Adrenal gland (tissue), 12 donors: Measurements from ENCODE around the gene QSOX2. TPM values are rescaled to one million over a fixed set of nuclear protein-coding genes. Genes with fewer than 3 reads are reported as not detected.

ENCODE experiments used
- DNase-seq, 7 donors: peaks; one replicate each; pipeline ENCODE4 v3.0.0-alpha.2; 2019 to 2020
- H3K27ac ChIP-seq, 5 donors: fragments of 200-600 bp; sonication (generic) in 4 of 5; 1 replicate in 3 of 5; 2 replicates in 2 of 5; pipeline versions ENCODE4 v1.5.1 to v1.8.0; 2016 to 2020; ENCODE audit warnings: mild to moderate bottlenecking in 1 of 5
- H3K27me3 ChIP-seq: fragments of 200-600 bp; 2 replicates; pipeline ENCODE4 v1.8.0; 2021
- H3K36me3 ChIP-seq, 2 donors: fragments of 200-600 bp; replicated peaks in 1 of 2; 1 replicate in 1 of 2; 2 replicates in 1 of 2; pipeline versions ENCODE4 v1.5.1 to v1.8.0; 2018 to 2022
- H3K4me1 ChIP-seq, 2 donors: fragments of 200-600 bp; replicated peaks in 1 of 2; 1 replicate in 1 of 2; 2 replicates in 1 of 2; pipeline versions ENCODE4 v1.5.1 to v1.8.0; 2018 to 2021
- H3K4me3 ChIP-seq, 4 donors: fragments of 200-600 bp; sonication (generic) in 3 of 4; one replicate each; pipeline ENCODE4 v1.5.1; 2016 to 2018
- H3K9me3 ChIP-seq, 3 donors: fragments of 200-600 bp; sonication (generic) in 1 of 3; replicated peaks in 1 of 3; 1 replicate in 2 of 3; 2 replicates in 1 of 3; pipeline versions ENCODE4 v1.5.1 to v1.8.0; 2016 to 2021
- CTCF ChIP-seq, 6 experiments: fragments of 450-650 bp in 4 of 6; fragments of 200-600 bp in 2 of 6; sonication (generic) in 1 of 6; IDR thresholded peaks; 1 replicate in 5 of 6; 2 replicates in 1 of 6; pipeline versions ENCODE4 v1.5.1 to v1.8.0; 2016 to 2021; ENCODE audit warnings: antibody characterized with exemption in 6 of 6, mild to moderate bottlenecking in 2 of 6, moderate library complexity in 1 of 6
- POLR2A ChIP-seq, 2 donors: fragments of 450-650 bp; IDR thresholded peaks; one replicate each; pipeline ENCODE4 v1.6.1; 2017; ENCODE audit warnings: antibody characterized with exemption in 2 of 2, mild to moderate bottlenecking in 2 of 2, moderate library complexity in 1 of 2
- WGBS, 4 donors: extraction: QIAGEN DNeasy Blood & Tissue Kit in 2 of 4; methylation state at CpG; one replicate each; pipeline versions ENCODE4 v1.1.5 to v1.1.7; 2013 to 2017; 5-methylcytosine and 5-hydroxymethylcytosine counted together
- intact Hi-C, 2 donors: fragments of 100-400 bp; cut with DNase I; formaldehyde crosslinking; loops; one replicate each; pipeline versions ENCODE4 v1.14.1 to v1.15.0; 2022 to 2023
- polyA plus RNA-seq, 3 donors: library from polyadenylated mRNA; stranded (reverse); fragments of 200-250 nt in 2 of 3; fragments of 350-450 nt in 1 of 3; fragmentation: Illumina TruSeq in 1 of 3; extraction: RNeasy Lipid Tissue Mini Kit (QIAGEN cat#74804) in 1 of 3; gene quantifications; one replicate each; pipeline ENCODE4 v1.2.3, GENCODE V29; 2013 to 2014
- total RNA-seq, 9 donors: library from RNA; depleted of rRNA in 4 of 9; stranded (reverse); fragments of >200 nt in 4 of 9; fragments of 120-200 nt in 1 of 9; fragmentation: NEBNext Ultra II Directional in 1 of 9; extraction: Animal tissue kit (Norgen Biotek cat#: 25700) in 1 of 9; gene quantifications; one replicate each; pipeline versions ENCODE4 v1.1.0 to v1.2.4, GENCODE V29; 2013 to 2023
- donor health status: healthy with polysubstance abuse.
- donor health status: Bipolar disorder and iron deficiency.
- donor health status: DM: yes; HTN: yes; CAD: no.
- donor health status: DM: no; HTN: no; CAD: no.
- donor health status: DM: no; HTN: no; CAD: no.
- donor health status: DM: yes; HTN: yes; CAD: no.

The QSOX2 gene
- total and polyA plus RNA-seq, 12 donors, result 6.4 to 14.3 (median 9.3) TPM

- WGBS, 4 donors, result 0 to 4% (median 2%) methylated on average over 12 to 45 of the region's 45 CpGs; no CpG with 5 or more reads in 1 of the 4 donors
- peaks cover 0 to 10% of the 10 kb centered on the region in 2 donors for H3K4me1 ChIP-seq
- no peak for TF ChIP-seq CTCF (IDR thresholded peaks at IDR 0.05)
- no peak for TF ChIP-seq POLR2A (IDR thresholded peaks at IDR 0.05)
- no peak overlapping the region for H3K27ac ChIP-seq
- no peaks in the 10 kb centered on the region for H3K9me3 ChIP-seq
- H3K36me3 ChIP-seq, result no peaks in the 10 kb centered on the region
- intact Hi-C loops, result no loop called here
- H3K4me3 ChIP-seq, result no peak overlapping the region
- H3K27me3 ChIP-seq, result peaks cover 87% of the 10 kb centered on the region
- no peak for DNase-seq
Measured at GRCh38 chr9:136193891-136194279, 51.7 kb downstream of the QSOX2 start.

- Histone ChIP-seq H3K27ac (no peak overlapping the region), H3K9me3 (no peaks in the 10 kb centered on the region), H3K4me1 (peaks cover 0 to 6% of the 10 kb centered on the region in 2 donors), H3K36me3 (no peaks in the 10 kb centered on the region), H3K27me3 (peaks cover 81% of the 10 kb centered on the region), H3K4me3 (no peak overlapping the region)
- intact Hi-C loops, result no loop called here
- no peak for TF ChIP-seq CTCF (IDR thresholded peaks at IDR 0.05)
- no peak for TF ChIP-seq POLR2A (IDR thresholded peaks at IDR 0.05)
- no peak for DNase-seq
- 0 to 4% (median 3%) methylated on average over 2 to 95 of the region's 96 CpGs for WGBS, 4 donors
Measured at GRCh38 chr9:136193127-136193890, 52.3 kb downstream of the QSOX2 start.

GRCh38 chr9:136192289-136193126 lies 53.1 kb downstream of the QSOX2 start:
- intact Hi-C loops, result no loop called here
- no peak overlapping the region for H3K4me3 ChIP-seq
- peaks cover 0 to 5% of the 10 kb centered on the region in 2 donors for H3K4me1 ChIP-seq
- DNase-seq, result no peak
- peaks cover 74% of the 10 kb centered on the region for H3K27me3 ChIP-seq
- H3K9me3 ChIP-seq, result no peaks in the 10 kb centered on the region
- no peak overlapping the region for H3K27ac ChIP-seq
- 2 to 3% (median 3%) methylated on average over 22 to 51 of the region's 51 CpGs for WGBS, 4 donors
- TF ChIP-seq CTCF (IDR thresholded peaks at IDR 0.05) (no peak), POLR2A (IDR thresholded peaks at IDR 0.05) (no peak)
- no peaks in the 10 kb centered on the region for H3K36me3 ChIP-seq

GRCh38 chr9:136191960-136192286 lies 53.7 kb downstream of the QSOX2 start:
- H3K27ac ChIP-seq, result no peak overlapping the region
- no peak for DNase-seq
- no peak overlapping the region for H3K4me3 ChIP-seq
- intact Hi-C loops, result no loop called here
- WGBS, 4 donors, result 6 to 16% (median 13%) methylated on average over 9 of the region's 9 CpGs
- peaks cover 0 to 5% of the 10 kb centered on the region in 2 donors for H3K4me1 ChIP-seq
- H3K9me3 ChIP-seq, result no peaks in the 10 kb centered on the region
- H3K27me3 ChIP-seq, result peaks cover 72% of the 10 kb centered on the region
- no peak for TF ChIP-seq CTCF (IDR thresholded peaks at IDR 0.05)
- no peak for TF ChIP-seq POLR2A (IDR thresholded peaks at IDR 0.05)
- no peaks in the 10 kb centered on the region for H3K36me3 ChIP-seq
